ENCODE measurements around the gene CTNNAL1.

CTNNAL1 gene

GRCh38 chr9:108961151-108961550 is 52.1 kb downstream of the CTNNAL1 start:
- in situ Hi-C loops (cut with HindIII; ENCODE audit: low pct_ligation_motif_present, low sequenced_read_pairs) = no loop called here
- peaks cover 15% of the 10 kb centered on the region for H3K36me3 ChIP-seq (replicated peaks)
- DNase-seq = no peak
- no peak overlapping the region for H3K27ac ChIP-seq
- no peaks in the 10 kb centered on the region for H3K27me3 ChIP-seq (replicated peaks)
- no peak for TF ChIP-seq CTCF (IDR thresholded peaks at IDR 0.05; ENCODE audit: low read depth, low read length, missing control alignments)
- no peak overlapping the region for H3K4me3 ChIP-seq (ENCODE audit: low read depth, low read length)

GRCh38 chr9:108960331-108960730 is 53.0 kb downstream of the CTNNAL1 start:
- no peak overlapping the region for H3K4me3 ChIP-seq (ENCODE audit: low read depth, low read length)
- peaks cover 15% of the 10 kb centered on the region for H3K36me3 ChIP-seq (replicated peaks)
- H3K27me3 ChIP-seq (replicated peaks) = no peaks in the 10 kb centered on the region
- DNase-seq = no peak
- no peak overlapping the region for H3K27ac ChIP-seq
- in situ Hi-C loops (cut with HindIII; ENCODE audit: low pct_ligation_motif_present, low sequenced_read_pairs) = no loop called here
- TF ChIP-seq CTCF (IDR thresholded peaks at IDR 0.05; ENCODE audit: low read depth, low read length, missing control alignments) = no peak

GRCh38 chr9:108956631-108957026 is 56.7 kb downstream of the CTNNAL1 start:
- peaks cover 9% of the 10 kb centered on the region for H3K36me3 ChIP-seq (replicated peaks)
- H3K27me3 ChIP-seq (replicated peaks) = no peaks in the 10 kb centered on the region
- no peak for DNase-seq
- no peak for TF ChIP-seq CTCF (IDR thresholded peaks at IDR 0.05; ENCODE audit: low read depth, low read length, missing control alignments)
- in situ Hi-C loops (cut with HindIII; ENCODE audit: low pct_ligation_motif_present, low sequenced_read_pairs) = no loop called here
- H3K4me3 ChIP-seq (ENCODE audit: low read depth, low read length) = no peak overlapping the region
- no peak overlapping the region for H3K27ac ChIP-seq

GRCh38 chr9:108956022-108956630 is 57.2 kb downstream of the CTNNAL1 start:
- peaks cover 6% of the 10 kb centered on the region for H3K36me3 ChIP-seq (replicated peaks)
- no peak for TF ChIP-seq CTCF (IDR thresholded peaks at IDR 0.05; ENCODE audit: low read depth, low read length, missing control alignments)
- H3K4me3 ChIP-seq (ENCODE audit: low read depth, low read length) = no peak overlapping the region
- no peak for DNase-seq
- H3K27ac ChIP-seq = no peak overlapping the region
- H3K27me3 ChIP-seq (replicated peaks) = no peaks in the 10 kb centered on the region
- in situ Hi-C loops (cut with HindIII; ENCODE audit: low pct_ligation_motif_present, low sequenced_read_pairs) = no loop called here

- Histone ChIP-seq H3K27ac (no peak overlapping the region), H3K4me3 (ENCODE audit: low read depth, low read length) (no peak overlapping the region), H3K27me3 (replicated peaks) (no peaks in the 10 kb centered on the region), H3K36me3 (replicated peaks) (no peaks in the 10 kb centered on the region)
- TF ChIP-seq CTCF (IDR thresholded peaks at IDR 0.05; ENCODE audit: low read depth, low read length, missing control alignments) = peak; percentile 59
- in situ Hi-C loops (cut with HindIII; ENCODE audit: low pct_ligation_motif_present, low sequenced_read_pairs) = no loop called here
- DNase-seq = peak; percentile 14
Measured at GRCh38 chr9:108953983-108954574, 59.2 kb downstream of the CTNNAL1 start.

- DNase-seq = no peak
- Histone ChIP-seq H3K36me3 (replicated peaks) (no peaks in the 10 kb centered on the region), H3K27me3 (replicated peaks) (no peaks in the 10 kb centered on the region), H3K27ac (no peak overlapping the region), H3K4me3 (ENCODE audit: low read depth, low read length) (no peak overlapping the region)
- no peak for TF ChIP-seq CTCF (IDR thresholded peaks at IDR 0.05; ENCODE audit: low read depth, low read length, missing control alignments)
- in situ Hi-C loops (cut with HindIII; ENCODE audit: low pct_ligation_motif_present, low sequenced_read_pairs) = no loop called here
Measured at GRCh38 chr9:108951578-108951977, 61.7 kb downstream of the CTNNAL1 start.

All from brain microvascular endothelial cell (primary cell).